SK-N-SH treated with all-trans-retinoic acid at 6 μM for 48 hours (cell line): ENCODE data around the gene CROCC2.

ENCODE experiments used
- ATAC-seq: fragments of 200-7000 bp; cut with Tn5 transposase; 3 replicates; pipeline ENCODE4 v1.9.1; 2020; ENCODE audit warnings: mild to moderate bottlenecking, moderate library complexity
- ARNTL ChIP-seq: fragments of 450-650 bp; formaldehyde crosslinking; IDR thresholded peaks from 2 replicates; pipeline ENCODE4 v1.5.0; 2020; ENCODE audit warnings: low read depth, mild to moderate bottlenecking, moderate library complexity, borderline replicate concordance
- CREB5 ChIP-seq: fragments of 250-450 bp; sonication (Bioruptor Pico); IDR thresholded peaks from 2 replicates; pipeline ENCODE4 v1.5.1; 2020; ENCODE audit warnings: low read depth, mild to moderate bottlenecking, moderate library complexity
- ESRRG ChIP-seq: fragments of 250-450 bp; sonication (Bioruptor Pico); IDR thresholded peaks from 2 replicates; pipeline ENCODE4 v1.6.1; 2021; ENCODE audit warnings: mild to moderate bottlenecking
- GLIS3 ChIP-seq: fragments of 250-450 bp; sonication (Bioruptor Pico); IDR thresholded peaks from 2 replicates; pipeline ENCODE4 v1.5.0; 2020; ENCODE audit warnings: mild to moderate bottlenecking, moderate library complexity
- OSR1 ChIP-seq: fragments of 250-450 bp; sonication (Bioruptor Pico); IDR thresholded peaks from 2 replicates; pipeline ENCODE4 v1.8.0; 2022; ENCODE audit warnings: moderate library complexity, mild to moderate bottlenecking, inconsistent platforms
- POU6F1 ChIP-seq: fragments of 250-450 bp; sonication (Bioruptor Pico); IDR thresholded peaks from 2 replicates; pipeline ENCODE4 v1.8.0; 2021; ENCODE audit warnings: low read depth, mild to moderate bottlenecking, moderate library complexity, borderline replicate concordance
- RARB ChIP-seq: fragments of 250-450 bp; sonication (Bioruptor Pico); IDR thresholded peaks from 2 replicates; pipeline ENCODE4 v1.8.0; 2021; ENCODE audit warnings: mild to moderate bottlenecking, moderate library complexity
- SNAI2 ChIP-seq: fragments of 250-450 bp; sonication (Bioruptor Pico); IDR thresholded peaks from 2 replicates; pipeline ENCODE4 v1.5.0; 2020; ENCODE audit warnings: mild to moderate bottlenecking, moderate library complexity
- TCF4 ChIP-seq: fragments of 250-450 bp; sonication (Bioruptor Pico); IDR thresholded peaks from 2 replicates; pipeline ENCODE4 v1.8.0; 2021; ENCODE audit warnings: mild to moderate bottlenecking, moderate library complexity, borderline replicate concordance
- TOX ChIP-seq: fragments of 250-450 bp; sonication (Bioruptor Pico); IDR thresholded peaks from 2 replicates; pipeline ENCODE4 v1.8.0; 2021; ENCODE audit warnings: mild to moderate bottlenecking, moderate library complexity, borderline replicate concordance
- ZC3H10 ChIP-seq: fragments of 250-450 bp; sonication (Bioruptor Pico); IDR thresholded peaks from 2 replicates; pipeline ENCODE4 v1.5.1; 2021; ENCODE audit warnings: mild to moderate bottlenecking, moderate library complexity
- ZFP3 ChIP-seq: fragments of 250-450 bp; sonication (Bioruptor Pico); IDR thresholded peaks from 2 replicates; pipeline ENCODE4 v1.5.0; 2020; ENCODE audit warnings: mild to moderate bottlenecking, moderate library complexity
- ZFP30 ChIP-seq: fragments of 450-650 bp; formaldehyde crosslinking; IDR thresholded peaks from 2 replicates; pipeline ENCODE4 v1.5.0; 2022; ENCODE audit warnings: mild to moderate bottlenecking, moderate library complexity
- ZNF565 ChIP-seq: fragments of 450-650 bp; formaldehyde crosslinking; conservative IDR thresholded peaks from 2 replicates; pipeline ENCODE4 v1.5.0; 2020; ENCODE audit warnings: low read depth, mild to moderate bottlenecking, moderate library complexity
- ZNF70 ChIP-seq: fragments of 450-650 bp; formaldehyde crosslinking; IDR thresholded peaks from 2 replicates; pipeline ENCODE4 v1.5.0; 2020; ENCODE audit warnings: mild to moderate bottlenecking, moderate library complexity
- ZNF8 ChIP-seq: fragments of 450-650 bp; formaldehyde crosslinking; IDR thresholded peaks from 2 replicates; pipeline ENCODE4 v1.5.0; 2020; ENCODE audit warnings: mild to moderate bottlenecking, moderate library complexity
- TF ChIP-seq, protein P1 (sequence below): fragments of 250-450 bp; sonication (Bioruptor Pico); IDR thresholded peaks from 2 replicates; pipeline ENCODE4 v1.5.1; 2021; ENCODE audit warnings: mild to moderate bottlenecking, moderate library complexity
- TF ChIP-seq, protein P2 (sequence below): fragments of 250-450 bp; sonication (Bioruptor Pico); IDR thresholded peaks from 2 replicates; pipeline ENCODE4 v1.8.0; 2020; ENCODE audit warnings: mild to moderate bottlenecking, moderate library complexity, borderline replicate concordance
- TF ChIP-seq, protein P3 (sequence below): fragments of 250-450 bp; sonication (Bioruptor Pico); IDR thresholded peaks from 2 replicates; pipeline ENCODE4 v1.5.0; 2020; ENCODE audit warnings: mild to moderate bottlenecking, moderate library complexity

CROCC2 gene

DNA sequence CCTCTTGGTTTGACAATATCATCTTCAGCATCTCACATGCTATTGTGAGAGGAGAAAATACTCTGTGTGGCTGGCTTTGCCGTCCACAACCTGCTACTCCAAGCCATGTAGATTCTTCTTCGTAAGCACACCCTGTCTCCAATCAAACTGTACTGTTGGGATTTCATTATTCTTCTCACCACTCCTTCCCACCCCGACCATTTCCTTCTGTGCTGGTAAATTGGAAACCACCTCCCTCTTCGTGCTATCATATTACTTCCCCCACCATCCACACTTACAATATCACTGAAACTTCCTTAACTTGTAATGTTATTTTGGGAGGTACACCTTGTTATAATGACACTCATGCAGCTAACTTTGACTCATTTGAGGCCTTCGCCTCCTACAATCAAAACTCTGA lies 40.7 kb upstream of the CROCC2 start:
- no peak for ATAC-seq
- TF ChIP-seq ESRRG (CRISPR knock-in tag) (no peak), OSR1 (CRISPR knock-in tag) (no peak), CREB5 (CRISPR knock-in tag) (no peak), ZNF8 (no peak), ZNF565 (CRISPR knock-in tag) (no peak), TCF4 (no peak), ZNF70 (CRISPR knock-in tag) (no peak), SNAI2 (CRISPR knock-in tag) (no peak), ARNTL (CRISPR knock-in tag) (no peak), POU6F1 (CRISPR knock-in tag) (no peak), ZFP30 (CRISPR knock-in tag) (no peak), ZFP3 (no peak), GLIS3 (no peak)
- TF ChIP-seq, protein P1, sequence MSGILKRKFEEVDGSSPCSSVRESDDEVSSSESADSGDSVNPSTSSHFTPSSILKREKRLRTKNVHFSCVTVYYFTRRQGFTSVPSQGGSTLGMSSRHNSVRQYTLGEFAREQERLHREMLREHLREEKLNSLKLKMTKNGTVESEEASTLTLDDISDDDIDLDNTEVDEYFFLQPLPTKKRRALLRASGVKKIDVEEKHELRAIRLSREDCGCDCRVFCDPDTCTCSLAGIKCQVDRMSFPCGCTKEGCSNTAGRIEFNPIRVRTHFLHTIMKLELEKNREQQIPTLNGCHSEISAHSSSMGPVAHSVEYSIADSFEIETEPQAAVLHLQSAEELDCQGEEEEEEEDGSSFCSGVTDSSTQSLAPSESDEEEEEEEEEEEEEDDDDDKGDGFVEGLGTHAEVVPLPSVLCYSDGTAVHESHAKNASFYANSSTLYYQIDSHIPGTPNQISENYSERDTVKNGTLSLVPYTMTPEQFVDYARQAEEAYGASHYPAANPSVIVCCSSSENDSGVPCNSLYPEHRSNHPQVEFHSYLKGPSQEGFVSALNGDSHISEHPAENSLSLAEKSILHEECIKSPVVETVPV (CRISPR knock-in tag), result no peak
- TF ChIP-seq, protein P2, sequence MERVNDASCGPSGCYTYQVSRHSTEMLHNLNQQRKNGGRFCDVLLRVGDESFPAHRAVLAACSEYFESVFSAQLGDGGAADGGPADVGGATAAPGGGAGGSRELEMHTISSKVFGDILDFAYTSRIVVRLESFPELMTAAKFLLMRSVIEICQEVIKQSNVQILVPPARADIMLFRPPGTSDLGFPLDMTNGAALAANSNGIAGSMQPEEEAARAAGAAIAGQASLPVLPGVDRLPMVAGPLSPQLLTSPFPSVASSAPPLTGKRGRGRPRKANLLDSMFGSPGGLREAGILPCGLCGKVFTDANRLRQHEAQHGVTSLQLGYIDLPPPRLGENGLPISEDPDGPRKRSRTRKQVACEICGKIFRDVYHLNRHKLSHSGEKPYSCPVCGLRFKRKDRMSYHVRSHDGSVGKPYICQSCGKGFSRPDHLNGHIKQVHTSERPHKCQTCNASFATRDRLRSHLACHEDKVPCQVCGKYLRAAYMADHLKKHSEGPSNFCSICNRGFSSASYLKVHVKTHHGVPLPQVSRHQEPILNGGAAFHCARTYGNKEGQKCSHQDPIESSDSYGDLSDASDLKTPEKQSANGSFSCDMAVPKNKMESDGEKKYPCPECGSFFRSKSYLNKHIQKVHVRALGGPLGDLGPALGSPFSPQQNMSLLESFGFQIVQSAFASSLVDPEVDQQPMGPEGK, result no peak

GRCh38 chr2:240868286-240869108 lies 37.6 kb upstream of the CROCC2 start, which contains the start of gene AGXT:
Gene AGXT, plus strand, starts transcription at chr2:240868824. Its CDS starts 42 bp downstream, at chr2:240868866.
- TF ChIP-seq CREB5 (CRISPR knock-in tag) (no peak), POU6F1 (CRISPR knock-in tag) (no peak), RARB (CRISPR knock-in tag) (no peak), ZC3H10 (CRISPR knock-in tag) (no peak), ZNF565 (CRISPR knock-in tag) (no peak), ZFP3 (no peak), TOX (CRISPR knock-in tag) (no peak)
- TF ChIP-seq, protein P3, sequence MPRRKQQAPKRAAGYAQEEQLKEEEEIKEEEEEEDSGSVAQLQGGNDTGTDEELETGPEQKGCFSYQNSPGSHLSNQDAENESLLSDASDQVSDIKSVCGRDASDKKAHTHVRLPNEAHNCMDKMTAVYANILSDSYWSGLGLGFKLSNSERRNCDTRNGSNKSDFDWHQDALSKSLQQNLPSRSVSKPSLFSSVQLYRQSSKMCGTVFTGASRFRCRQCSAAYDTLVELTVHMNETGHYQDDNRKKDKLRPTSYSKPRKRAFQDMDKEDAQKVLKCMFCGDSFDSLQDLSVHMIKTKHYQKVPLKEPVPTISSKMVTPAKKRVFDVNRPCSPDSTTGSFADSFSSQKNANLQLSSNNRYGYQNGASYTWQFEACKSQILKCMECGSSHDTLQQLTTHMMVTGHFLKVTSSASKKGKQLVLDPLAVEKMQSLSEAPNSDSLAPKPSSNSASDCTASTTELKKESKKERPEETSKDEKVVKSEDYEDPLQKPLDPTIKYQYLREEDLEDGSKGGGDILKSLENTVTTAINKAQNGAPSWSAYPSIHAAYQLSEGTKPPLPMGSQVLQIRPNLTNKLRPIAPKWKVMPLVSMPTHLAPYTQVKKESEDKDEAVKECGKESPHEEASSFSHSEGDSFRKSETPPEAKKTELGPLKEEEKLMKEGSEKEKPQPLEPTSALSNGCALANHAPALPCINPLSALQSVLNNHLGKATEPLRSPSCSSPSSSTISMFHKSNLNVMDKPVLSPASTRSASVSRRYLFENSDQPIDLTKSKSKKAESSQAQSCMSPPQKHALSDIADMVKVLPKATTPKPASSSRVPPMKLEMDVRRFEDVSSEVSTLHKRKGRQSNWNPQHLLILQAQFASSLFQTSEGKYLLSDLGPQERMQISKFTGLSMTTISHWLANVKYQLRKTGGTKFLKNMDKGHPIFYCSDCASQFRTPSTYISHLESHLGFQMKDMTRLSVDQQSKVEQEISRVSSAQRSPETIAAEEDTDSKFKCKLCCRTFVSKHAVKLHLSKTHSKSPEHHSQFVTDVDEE (CRISPR knock-in tag), result no peak
- TF ChIP-seq, protein P1 (CRISPR knock-in tag), result no peak
- TF ChIP-seq, protein P2, result no peak
- TF ChIP-seq, all 23 proteins: peak for 0
- no peak for ATAC-seq
